ENCODE measurements around the gene ILDR1. TPM values are rescaled to one million over a fixed set of nuclear protein-coding genes. Genes with fewer than 3 reads are reported as not detected.
A peak's percentile ranks its signal among the peaks of the same experiment; 100 is the strongest.
"Not testable (repeated sequence)": the region's sequence is repeated elsewhere in the genome, so short reads cannot be mapped to it uniquely, and the experiment has no call there.

ILDR1 gene
- total RNA-seq, 1 donor from 2014 or later, result 0.07 TPM

DNA sequence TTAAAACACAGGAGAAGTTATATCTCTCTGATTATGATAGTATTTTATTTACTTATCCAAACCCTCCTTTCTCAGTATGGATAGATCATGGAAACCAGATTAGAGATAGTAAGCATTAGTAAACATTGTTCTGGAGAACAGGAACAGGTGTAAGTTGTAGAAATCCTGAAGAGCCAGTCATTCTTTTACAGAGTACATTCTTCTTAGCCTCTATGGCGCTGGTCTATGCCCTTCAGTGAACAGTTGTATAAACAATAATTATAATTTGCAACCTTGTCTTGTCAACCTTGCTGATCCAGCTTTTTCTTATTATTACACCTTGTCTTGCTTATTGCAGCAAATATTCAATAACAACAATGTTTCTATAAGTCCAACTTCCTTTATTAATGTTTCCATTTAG, 80.5 kb downstream of the ILDR1 start:
- H3K4me3 ChIP-seq, result no peak overlapping the region
- Mint-ChIP-seq H3K9me3 (no peaks in the 10 kb centered on the region), H3K27me3 (ENCODE audit: insufficient read depth, low read depth) (no peaks in the 10 kb centered on the region), H3K36me3 (no peaks in the 10 kb centered on the region), H3K27ac (no peak overlapping the region), H3K4me1 (no peaks in the 10 kb centered on the region), H3K4me3 (no peak overlapping the region)
- no peak overlapping the region for H2AFZ ChIP-seq (replicated peaks)
- no peak overlapping the region for H3K9ac ChIP-seq
- H3K4me2 ChIP-seq, result no peak overlapping the region
- no peaks in the 10 kb centered on the region for H3K9me3 ChIP-seq (ENCODE audit: low read depth)
- H3K27me3 ChIP-seq, result no peaks in the 10 kb centered on the region
- H3K27ac ChIP-seq, result no peak overlapping the region
- TF ChIP-seq EZH2 (IDR thresholded peaks at IDR 0.05) (no peak), EZH2phosphoT487 (IDR thresholded peaks at IDR 0.05) (no peak)
- TF ChIP-seq, protein P1, sequence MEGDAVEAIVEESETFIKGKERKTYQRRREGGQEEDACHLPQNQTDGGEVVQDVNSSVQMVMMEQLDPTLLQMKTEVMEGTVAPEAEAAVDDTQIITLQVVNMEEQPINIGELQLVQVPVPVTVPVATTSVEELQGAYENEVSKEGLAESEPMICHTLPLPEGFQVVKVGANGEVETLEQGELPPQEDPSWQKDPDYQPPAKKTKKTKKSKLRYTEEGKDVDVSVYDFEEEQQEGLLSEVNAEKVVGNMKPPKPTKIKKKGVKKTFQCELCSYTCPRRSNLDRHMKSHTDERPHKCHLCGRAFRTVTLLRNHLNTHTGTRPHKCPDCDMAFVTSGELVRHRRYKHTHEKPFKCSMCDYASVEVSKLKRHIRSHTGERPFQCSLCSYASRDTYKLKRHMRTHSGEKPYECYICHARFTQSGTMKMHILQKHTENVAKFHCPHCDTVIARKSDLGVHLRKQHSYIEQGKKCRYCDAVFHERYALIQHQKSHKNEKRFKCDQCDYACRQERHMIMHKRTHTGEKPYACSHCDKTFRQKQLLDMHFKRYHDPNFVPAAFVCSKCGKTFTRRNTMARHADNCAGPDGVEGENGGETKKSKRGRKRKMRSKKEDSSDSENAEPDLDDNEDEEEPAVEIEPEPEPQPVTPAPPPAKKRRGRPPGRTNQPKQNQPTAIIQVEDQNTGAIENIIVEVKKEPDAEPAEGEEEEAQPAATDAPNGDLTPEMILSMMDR (IDR thresholded peaks at IDR 0.05), result no peak
- no peaks in the 10 kb centered on the region for H3K79me2 ChIP-seq (ENCODE audit: low read depth)
- no peak for DNase-seq (ENCODE audit: low spot score)
- H3K36me3 ChIP-seq, result no peaks in the 10 kb centered on the region
- no peaks in the 10 kb centered on the region for H4K20me1 ChIP-seq (ENCODE audit: low read depth)
- no peaks in the 10 kb centered on the region for H3K4me1 ChIP-seq
- H3F3A ChIP-seq (ENCODE audit: low read depth), result no peaks in the 10 kb centered on the region

DNA sequence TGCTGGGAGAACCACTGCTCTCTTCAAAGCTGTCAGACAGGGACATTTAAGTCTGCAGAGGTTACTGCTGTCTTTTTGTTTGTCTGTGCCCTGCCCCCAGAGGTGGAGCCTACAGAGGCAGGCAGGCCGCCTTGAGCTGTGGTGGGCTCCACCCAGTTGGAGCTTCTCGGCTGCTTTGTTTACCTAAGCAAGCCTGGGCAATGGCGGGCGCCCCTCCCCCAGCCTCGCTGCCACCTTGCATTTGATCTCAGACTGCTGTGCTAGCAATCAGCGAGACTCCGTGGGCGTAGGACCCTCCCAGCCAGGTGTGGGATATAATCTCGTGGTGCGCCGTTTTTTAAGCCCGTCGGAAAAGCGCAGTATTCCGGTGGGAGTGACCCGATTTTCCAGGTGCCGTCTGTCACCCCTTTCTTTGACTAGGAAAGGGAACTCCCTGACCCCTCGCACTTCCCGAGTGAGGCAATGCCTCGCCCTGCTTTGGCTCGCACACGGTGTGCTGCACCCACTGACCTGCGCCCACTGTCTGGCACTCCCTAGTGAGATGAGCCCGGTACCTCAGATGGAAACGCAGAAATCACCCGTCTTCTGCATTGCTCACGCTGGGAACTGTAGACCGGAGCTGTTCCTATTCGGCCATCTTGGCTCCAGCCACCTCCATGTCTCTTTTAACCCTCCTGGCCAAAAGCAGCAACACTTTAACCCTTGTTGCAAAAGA, 83.7 kb downstream of the ILDR1 start:
- H3K36me3 Mint-ChIP-seq; H3F3A ChIP-seq (ENCODE audit: low read depth); H3K4me3 ChIP-seq; H3K27me3 Mint-ChIP-seq (ENCODE audit: insufficient read depth, low read depth); H3K27ac ChIP-seq; H3K4me1 ChIP-seq; H3K9me3 ChIP-seq (ENCODE audit: low read depth); H3K4me2 ChIP-seq; H4K20me1 ChIP-seq (ENCODE audit: low read depth); H3K27ac Mint-ChIP-seq; H3K9me3 Mint-ChIP-seq; DNase-seq (ENCODE audit: low spot score); H3K36me3 ChIP-seq; H3K79me2 ChIP-seq (ENCODE audit: low read depth); H3K9ac ChIP-seq; H3K27me3 ChIP-seq; H3K4me3 Mint-ChIP-seq; H3K4me1 Mint-ChIP-seq: not testable (repeated sequence)
- H2AFZ ChIP-seq (replicated peaks), result peak overlapping the region; percentile 72

Small RNAs within 50 kb of the gene (small RNA-seq; reads per million reads assigned to genes)
- not detected for gene RF00019

Other genes with a start within 250 kb of the ILDR1 start
- 53.7 and 89.6 TPM in 2 replicates for gene IQCB1, start 187.2 kb downstream of the ILDR1 start, total RNA-seq (ENCODE audit: low replicate concordance)
- gene EAF2, start 187.0 kb downstream of the ILDR1 start, total RNA-seq (ENCODE audit: low replicate concordance), result 1.2 and 8.5 TPM in 2 replicates
- gene SLC15A2, start 127.8 kb downstream of the ILDR1 start, total RNA-seq (ENCODE audit: low replicate concordance), result 1.0 TPM in 2 replicates
- not detected in 2 replicates for gene CD86, start 33.1 kb upstream of the ILDR1 start, total RNA-seq (ENCODE audit: low replicate concordance)
- gene CASR, start 161.4 kb upstream of the ILDR1 start, total RNA-seq (ENCODE audit: low replicate concordance), result not detected in 2 replicates